ENCODE data around the gene TIMP2.

- TF ChIP-seq EZH2 (IDR thresholded peaks at IDR 0.05; ENCODE audit: borderline replicate concordance) (no peak), EZH2phosphoT487 (IDR thresholded peaks at IDR 0.05; ENCODE audit: low read depth, severe bottlenecking, unreplicated experiment) (no peak)
- TF ChIP-seq, protein P1, sequence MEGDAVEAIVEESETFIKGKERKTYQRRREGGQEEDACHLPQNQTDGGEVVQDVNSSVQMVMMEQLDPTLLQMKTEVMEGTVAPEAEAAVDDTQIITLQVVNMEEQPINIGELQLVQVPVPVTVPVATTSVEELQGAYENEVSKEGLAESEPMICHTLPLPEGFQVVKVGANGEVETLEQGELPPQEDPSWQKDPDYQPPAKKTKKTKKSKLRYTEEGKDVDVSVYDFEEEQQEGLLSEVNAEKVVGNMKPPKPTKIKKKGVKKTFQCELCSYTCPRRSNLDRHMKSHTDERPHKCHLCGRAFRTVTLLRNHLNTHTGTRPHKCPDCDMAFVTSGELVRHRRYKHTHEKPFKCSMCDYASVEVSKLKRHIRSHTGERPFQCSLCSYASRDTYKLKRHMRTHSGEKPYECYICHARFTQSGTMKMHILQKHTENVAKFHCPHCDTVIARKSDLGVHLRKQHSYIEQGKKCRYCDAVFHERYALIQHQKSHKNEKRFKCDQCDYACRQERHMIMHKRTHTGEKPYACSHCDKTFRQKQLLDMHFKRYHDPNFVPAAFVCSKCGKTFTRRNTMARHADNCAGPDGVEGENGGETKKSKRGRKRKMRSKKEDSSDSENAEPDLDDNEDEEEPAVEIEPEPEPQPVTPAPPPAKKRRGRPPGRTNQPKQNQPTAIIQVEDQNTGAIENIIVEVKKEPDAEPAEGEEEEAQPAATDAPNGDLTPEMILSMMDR (IDR thresholded peaks at IDR 0.05; ENCODE audit: poor library complexity) = no peak
These were observed 9.1 kb downstream of the TIMP2 start for GRCh38 chr17:78915872-78916632.
